ENCODE results near the gene NFKBIE. TPM values are rescaled to one million over a fixed set of nuclear protein-coding genes. Genes with fewer than 3 reads are reported as not detected.
A peak's percentile ranks its signal among the peaks of the same experiment; 100 is the strongest.

NFKBIE gene
- total RNA-seq, 1 donor from 2014 or later = 25.1 TPM

DNA sequence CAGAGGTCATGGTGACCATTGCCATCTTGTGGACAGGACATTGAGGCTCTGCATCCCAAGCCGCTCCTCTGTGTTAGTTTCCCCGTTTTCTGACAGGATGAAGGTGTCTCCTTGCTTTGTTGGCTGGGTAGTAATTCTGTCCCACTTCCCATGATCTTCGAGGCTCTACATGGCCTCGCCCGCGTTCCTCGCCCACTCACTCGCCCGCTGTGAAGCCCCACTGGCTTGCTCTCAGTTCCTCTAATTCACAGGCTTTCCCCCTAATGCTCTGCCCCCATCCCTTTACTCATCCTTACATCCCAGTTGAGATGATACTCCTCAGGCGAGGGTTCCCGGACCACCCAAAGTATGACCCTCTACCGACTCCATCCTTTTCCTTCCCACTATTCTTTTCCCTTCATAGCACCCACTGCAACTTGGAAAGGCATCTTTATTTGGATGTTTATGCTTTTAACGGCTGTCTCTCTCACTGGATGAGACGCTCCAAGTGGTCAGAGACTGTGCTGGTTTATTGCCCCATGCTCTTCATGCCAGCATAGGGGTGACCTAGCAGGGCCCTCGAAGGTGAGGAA, 7.5 kb downstream of the NFKBIE start:
- no peak for DNase-seq (ENCODE audit: low spot score)
- Mint-ChIP-seq H3K4me1 (ENCODE audit: low read depth) (peaks cover 55% of the 10 kb centered on the region), H3K36me3 (ENCODE audit: low read depth) (peaks cover 73% of the 10 kb centered on the region), H3K9me3 (no peaks in the 10 kb centered on the region), H3K27ac (peak overlapping the region; percentile 85), H3K27me3 (ENCODE audit: low read depth) (no peaks in the 10 kb centered on the region), H3K4me3 (ENCODE audit: low read depth) (peak overlapping the region; percentile 78)
- intact Hi-C loops (cut with micrococcal nuclease) = loop anchor here (1.0 to 5.0 kb wide), 5 partner anchors 7 to 621 kb away; partner anchors contain the start of genes MAD2L1BP, NFKBIE and VEGFA

- Mint-ChIP-seq H3K36me3 (ENCODE audit: low read depth) (peaks cover 73% of the 10 kb centered on the region), H3K27ac (peak within 1 kb of the TSS; percentile 85), H3K4me3 (ENCODE audit: low read depth) (peak within 1 kb of the TSS; percentile 84), H3K27me3 (ENCODE audit: low read depth) (no peaks in the 10 kb centered on the region), H3K4me1 (ENCODE audit: low read depth) (peaks cover 51% of the 10 kb centered on the region), H3K9me3 (no peaks in the 10 kb centered on the region)
- peak; percentile 65 for DNase-seq (ENCODE audit: low spot score)
- intact Hi-C loops (cut with micrococcal nuclease) = loop anchor here (1.0 to 5.0 kb wide), 5 partner anchors 8 to 620 kb away; partner anchors contain the start of genes MAD2L1BP, NFKBIE and VEGFA
Measured at GRCh38 chr6:44257025-44257752, 8.2 kb downstream of the NFKBIE start, which contains the start of gene SLC35B2. Gene SLC35B2, minus strand, starts transcription at chr6:44257528. Its CDS starts 118 bp downstream, at chr6:44257410.

GRCh38 chr6:44256775-44257024, 8.7 kb downstream of the NFKBIE start:
- H3K9me3 Mint-ChIP-seq = no peaks in the 10 kb centered on the region
- DNase-seq (ENCODE audit: low spot score) = no peak
- H3K36me3 Mint-ChIP-seq (ENCODE audit: low read depth) = peaks cover 73% of the 10 kb centered on the region
- peak overlapping the region; percentile 72 for H3K27ac Mint-ChIP-seq
- H3K27me3 Mint-ChIP-seq (ENCODE audit: low read depth) = no peaks in the 10 kb centered on the region
- peak overlapping the region; percentile 84 for H3K4me3 Mint-ChIP-seq (ENCODE audit: low read depth)
- intact Hi-C loops (cut with micrococcal nuclease) = loop anchor here (1.0 to 5.0 kb wide), 6 partner anchors 9 to 619 kb away; partner anchors contain the start of genes HSP90AB1, MAD2L1BP, NFKBIE and VEGFA
- peaks cover 54% of the 10 kb centered on the region for H3K4me1 Mint-ChIP-seq (ENCODE audit: low read depth)

GRCh38 chr6:44255871-44256774, 9.2 kb downstream of the NFKBIE start:
- peaks cover 77% of the 10 kb centered on the region for H3K36me3 Mint-ChIP-seq (ENCODE audit: low read depth)
- H3K27ac Mint-ChIP-seq = peak overlapping the region; percentile 72
- H3K27me3 Mint-ChIP-seq (ENCODE audit: low read depth) = no peaks in the 10 kb centered on the region
- DNase-seq (ENCODE audit: low spot score) = no peak
- H3K9me3 Mint-ChIP-seq = no peaks in the 10 kb centered on the region
- peaks cover 54% of the 10 kb centered on the region for H3K4me1 Mint-ChIP-seq (ENCODE audit: low read depth)
- peak overlapping the region; percentile 84 for H3K4me3 Mint-ChIP-seq (ENCODE audit: low read depth)
- intact Hi-C loops (cut with micrococcal nuclease) = loop anchor here (1.0 to 5.0 kb wide), 5 partner anchors 9 to 619 kb away; partner anchors contain the start of genes HSP90AB1, MAD2L1BP and VEGFA

- no peaks in the 10 kb centered on the region for H3K9me3 Mint-ChIP-seq
- no peaks in the 10 kb centered on the region for H3K27me3 Mint-ChIP-seq (ENCODE audit: low read depth)
- H3K4me1 Mint-ChIP-seq (ENCODE audit: low read depth) = peaks cover 55% of the 10 kb centered on the region
- peak overlapping the region; percentile 72 for H3K27ac Mint-ChIP-seq
- H3K36me3 Mint-ChIP-seq (ENCODE audit: low read depth) = peaks cover 77% of the 10 kb centered on the region
- DNase-seq (ENCODE audit: low spot score) = no peak
- intact Hi-C loops (cut with micrococcal nuclease) = loop anchor here (5.0 kb wide), 2 partner anchors 483 to 618 kb away; partner anchors contain the start of genes MAD2L1BP and VEGFA
- H3K4me3 Mint-ChIP-seq (ENCODE audit: low read depth) = peak overlapping the region; percentile 84
Measured at GRCh38 chr6:44255105-44255808, 10.1 kb downstream of the NFKBIE start.

GRCh38 chr6:44254191-44255104, 10.9 kb downstream of the NFKBIE start:
- no peak for DNase-seq (ENCODE audit: low spot score)
- peaks cover 84% of the 10 kb centered on the region for H3K36me3 Mint-ChIP-seq (ENCODE audit: low read depth)
- intact Hi-C loops (cut with micrococcal nuclease) = loop anchor here (5.0 kb wide), 2 partner anchors 482 to 617 kb away; partner anchors contain the start of genes MAD2L1BP and VEGFA
- peaks cover 63% of the 10 kb centered on the region for H3K4me1 Mint-ChIP-seq (ENCODE audit: low read depth)
- H3K4me3 Mint-ChIP-seq (ENCODE audit: low read depth) = peak overlapping the region; percentile 11
- peak overlapping the region; percentile 72 for H3K27ac Mint-ChIP-seq
- H3K9me3 Mint-ChIP-seq = no peaks in the 10 kb centered on the region
- H3K27me3 Mint-ChIP-seq (ENCODE audit: low read depth) = no peaks in the 10 kb centered on the region

DNA sequence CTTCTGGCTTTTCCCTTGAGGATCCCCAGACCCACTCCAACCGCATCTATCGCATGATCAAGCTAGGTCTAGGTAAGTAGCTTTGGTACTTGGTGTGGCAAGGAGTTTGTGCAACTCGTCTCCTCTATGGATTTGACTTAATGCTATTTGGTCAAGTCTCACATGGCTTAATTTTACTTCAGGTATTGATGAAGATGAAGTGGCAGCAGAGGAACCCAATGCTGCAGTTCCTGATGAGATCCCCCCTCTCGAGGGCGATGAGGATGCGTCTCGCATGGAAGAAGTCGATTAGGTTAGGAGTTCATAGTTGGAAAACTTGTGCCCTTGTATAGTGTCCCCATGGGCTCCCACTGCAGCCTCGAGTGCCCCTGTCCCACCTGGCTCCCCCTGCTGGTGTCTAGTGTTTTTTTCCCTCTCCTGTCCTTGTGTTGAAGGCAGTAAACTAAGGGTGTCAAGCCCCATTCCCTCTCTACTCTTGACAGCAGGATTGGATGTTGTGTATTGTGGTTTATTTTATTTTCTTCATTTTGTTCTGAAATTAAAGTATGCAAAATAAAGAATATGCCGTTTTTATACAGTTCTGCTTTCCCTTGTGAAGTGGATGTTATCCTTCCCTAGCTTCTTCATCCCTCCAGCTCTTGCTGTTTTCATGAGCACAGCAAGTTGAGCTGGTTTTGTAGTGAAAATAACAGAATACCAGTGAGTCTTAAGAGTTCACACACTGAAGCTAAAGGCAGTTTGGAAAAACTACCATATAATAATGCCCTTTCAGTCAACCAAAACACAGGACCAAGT, 11.8 kb downstream of the NFKBIE start:
- peaks cover 64% of the 10 kb centered on the region for H3K4me1 Mint-ChIP-seq (ENCODE audit: low read depth)
- intact Hi-C loops (cut with micrococcal nuclease) = no loop called here

GRCh38 chr6:44251576-44252524, 13.5 kb downstream of the NFKBIE start:
- H3K27me3 Mint-ChIP-seq (ENCODE audit: low read depth) = peaks cover 2% of the 10 kb centered on the region
- peak overlapping the region; percentile 25 for H3K27ac Mint-ChIP-seq
- H3K4me1 Mint-ChIP-seq (ENCODE audit: low read depth) = peaks cover 59% of the 10 kb centered on the region
- peaks cover 96% of the 10 kb centered on the region for H3K36me3 Mint-ChIP-seq (ENCODE audit: low read depth)
- no peaks in the 10 kb centered on the region for H3K9me3 Mint-ChIP-seq
- no peak for DNase-seq (ENCODE audit: low spot score)
- intact Hi-C loops (cut with micrococcal nuclease) = no loop called here
- H3K4me3 Mint-ChIP-seq (ENCODE audit: low read depth) = peak overlapping the region; percentile 32

More for the DNA sequence above, 11.8 kb downstream of the NFKBIE start:
- Mint-ChIP-seq H3K36me3 (ENCODE audit: low read depth) (peaks cover 86% of the 10 kb centered on the region), H3K27me3 (ENCODE audit: low read depth) (no peaks in the 10 kb centered on the region), H3K4me3 (ENCODE audit: low read depth) (peak overlapping the region; percentile 23), H3K9me3 (no peaks in the 10 kb centered on the region), H3K27ac (peak overlapping the region; percentile 55)
- peak; percentile 49 for DNase-seq (ENCODE audit: low spot score)

DNA sequence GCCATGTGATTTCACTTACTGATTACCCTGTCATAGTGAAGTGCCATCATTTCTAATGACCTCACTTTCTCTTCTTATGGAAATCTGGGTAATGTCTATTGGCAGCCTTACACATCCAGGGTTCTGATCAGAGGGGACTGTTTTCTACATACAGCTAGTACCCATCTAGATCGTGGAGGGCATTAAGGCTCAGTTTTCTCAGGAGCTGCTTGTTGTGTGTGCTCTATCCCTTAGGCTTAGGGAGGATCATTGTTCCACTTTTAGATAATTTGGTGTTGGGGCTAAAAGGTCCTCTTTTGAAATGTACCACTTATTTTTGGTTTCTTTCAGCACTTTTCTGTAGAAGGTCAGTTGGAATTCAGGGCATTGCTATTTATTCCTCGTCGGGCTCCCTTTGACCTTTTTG, 14.6 kb downstream of the NFKBIE start:
- intact Hi-C loops (cut with micrococcal nuclease) = no loop called here
- peaks cover 3% of the 10 kb centered on the region for H3K27me3 Mint-ChIP-seq (ENCODE audit: low read depth)
- no peak overlapping the region for H3K27ac Mint-ChIP-seq
- DNase-seq (ENCODE audit: low spot score) = no peak
- peaks cover 90% of the 10 kb centered on the region for H3K36me3 Mint-ChIP-seq (ENCODE audit: low read depth)
- peaks cover 51% of the 10 kb centered on the region for H3K4me1 Mint-ChIP-seq (ENCODE audit: low read depth)
- H3K9me3 Mint-ChIP-seq = no peaks in the 10 kb centered on the region
- H3K4me3 Mint-ChIP-seq (ENCODE audit: low read depth) = peak overlapping the region; percentile 96

DNA sequence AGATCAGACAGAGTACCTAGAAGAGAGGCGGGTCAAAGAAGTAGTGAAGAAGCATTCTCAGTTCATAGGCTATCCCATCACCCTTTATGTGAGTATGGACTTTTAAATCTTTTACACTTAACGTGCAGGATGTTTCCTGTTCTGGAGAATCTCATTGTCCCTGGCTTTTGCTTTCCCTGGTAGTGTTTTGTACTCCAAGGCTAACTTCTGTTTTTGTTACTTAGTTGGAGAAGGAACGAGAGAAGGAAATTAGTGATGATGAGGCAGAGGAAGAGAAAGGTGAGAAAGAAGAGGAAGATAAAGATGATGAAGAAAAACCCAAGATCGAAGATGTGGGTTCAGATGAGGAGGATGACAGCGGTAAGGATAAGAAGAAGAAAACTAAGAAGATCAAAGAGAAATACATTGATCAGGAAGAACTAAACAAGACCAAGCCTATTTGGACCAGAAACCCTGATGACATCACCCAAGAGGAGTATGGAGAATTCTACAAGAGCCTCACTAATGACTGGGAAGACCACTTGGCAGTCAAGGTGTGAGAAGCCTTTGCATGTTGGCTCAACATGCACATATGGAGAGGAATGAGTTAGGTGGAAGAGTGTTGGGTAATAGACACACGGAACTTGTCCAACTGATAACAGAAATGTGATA, 15.2 kb downstream of the NFKBIE start:
- Mint-ChIP-seq H3K27ac (peak overlapping the region; percentile 66), H3K4me3 (ENCODE audit: low read depth) (peak overlapping the region; percentile 96), H3K36me3 (ENCODE audit: low read depth) (peaks cover 85% of the 10 kb centered on the region), H3K27me3 (ENCODE audit: low read depth) (peaks cover 3% of the 10 kb centered on the region), H3K9me3 (no peaks in the 10 kb centered on the region), H3K4me1 (ENCODE audit: low read depth) (peaks cover 51% of the 10 kb centered on the region)
- intact Hi-C loops (cut with micrococcal nuclease) = no loop called here
- DNase-seq (ENCODE audit: low spot score) = no peak
